H9 (cell line): Measurements from ENCODE around the gene SPN. TPM values are rescaled to one million over a fixed set of nuclear protein-coding genes. Genes with fewer than 3 reads are reported as not detected.

Source experiments
- DNase-seq: peaks from one replicate; pipeline ENCODE4 v3.0.0-alpha.2; 2017
- H2AFZ ChIP-seq: one replicate; pipeline ENCODE4 v1.6.1; 2013; ENCODE audit warnings: mild to moderate bottlenecking, low read length, control low read depth, moderate library complexity
- H2AK5ac ChIP-seq: 2 replicates; pipeline ENCODE4 v1.6.1; 2013; ENCODE audit warnings: low read length, control low read depth, mixed read lengths; ENCODE audit not compliant: insufficient read length
- H2BK120ac ChIP-seq: one replicate; pipeline ENCODE4 v1.6.1; 2013; ENCODE audit warnings: low read depth, mild to moderate bottlenecking, low read length, control low read depth, inconsistent platforms; ENCODE audit not compliant: poor library complexity, severe bottlenecking
- H2BK12ac ChIP-seq: 2 replicates; pipeline ENCODE4 v1.6.1; 2013; ENCODE audit warnings: low read length, control low read depth, mixed read lengths, low read depth; ENCODE audit not compliant: insufficient read length
- H2BK15ac ChIP-seq: 2 replicates; pipeline ENCODE4 v1.6.1; 2013; ENCODE audit warnings: low read depth, low read length, control low read depth
- H2BK20ac ChIP-seq: one replicate; pipeline ENCODE4 v1.6.1; 2013; ENCODE audit warnings: low read depth, mild to moderate bottlenecking, low read length, control low read depth, inconsistent platforms; ENCODE audit not compliant: poor library complexity, severe bottlenecking
- H2BK5ac ChIP-seq: 2 replicates; pipeline ENCODE4 v1.6.1; 2013; ENCODE audit warnings: low read length, control low read depth, mixed read lengths; ENCODE audit not compliant: insufficient read length
- H3K14ac ChIP-seq: 2 replicates; pipeline ENCODE4 v1.6.1; 2013; ENCODE audit warnings: low read length, control low read depth; ENCODE audit not compliant: insufficient read depth
- H3K18ac ChIP-seq: 2 replicates; pipeline ENCODE4 v1.6.1; 2013; ENCODE audit warnings: low read depth, mild to moderate bottlenecking, mixed read lengths, low read length, control low read depth; ENCODE audit not compliant: insufficient read length
- H3K23ac ChIP-seq: 2 replicates; pipeline ENCODE4 v1.6.1; 2013; ENCODE audit warnings: low read length, control low read depth, mixed read lengths, low read depth; ENCODE audit not compliant: insufficient read length
- H3K23me2 ChIP-seq: 2 replicates; pipeline ENCODE4 v1.6.1; 2013; ENCODE audit warnings: low read depth, mild to moderate bottlenecking, mixed read lengths, low read length, control low read depth; ENCODE audit not compliant: insufficient read length, poor library complexity, severe bottlenecking
- H3K27ac ChIP-seq: 2 replicates; pipeline ENCODE4 v1.5.1; 2013; ENCODE audit warnings: low read length, control low read depth, mixed read lengths, low read depth; ENCODE audit not compliant: insufficient read length
- H3K27me3 ChIP-seq: 2 replicates; pipeline ENCODE4 v1.6.1; 2013; ENCODE audit warnings: low read length, control low read depth, inconsistent platforms; ENCODE audit not compliant: insufficient read depth
- H3K4ac ChIP-seq: 2 replicates; pipeline ENCODE4 v1.6.1; 2013; ENCODE audit warnings: low read depth, mild to moderate bottlenecking, control low read depth, inconsistent platforms, low read length, moderate library complexity
- H3K4me1 ChIP-seq: 2 replicates; pipeline ENCODE4 v1.6.1; 2013; ENCODE audit warnings: low read length, control low read depth, inconsistent platforms; ENCODE audit not compliant: insufficient read depth
- H3K4me2 ChIP-seq: 2 replicates; pipeline ENCODE4 v1.6.1; 2013; ENCODE audit warnings: low read length, control low read depth, mixed read lengths; ENCODE audit not compliant: insufficient read length, insufficient read depth
- H3K56ac ChIP-seq: 2 replicates; pipeline ENCODE4 v1.6.1; 2013; ENCODE audit warnings: low read depth, mild to moderate bottlenecking, mixed read lengths, low read length, control low read depth; ENCODE audit not compliant: insufficient read length
- H3K79me1 ChIP-seq: 2 replicates; pipeline ENCODE4 v1.6.1; 2013; ENCODE audit warnings: low read depth, mild to moderate bottlenecking, moderate library complexity, low read length, control low read depth, inconsistent platforms; ENCODE audit not compliant: insufficient read depth, poor library complexity, severe bottlenecking
- H3K79me2 ChIP-seq: 2 replicates; pipeline ENCODE4 v1.6.1; 2013; ENCODE audit warnings: low read length, control low read depth, inconsistent platforms; ENCODE audit not compliant: insufficient read depth
- H3K9ac ChIP-seq: 2 replicates; pipeline ENCODE4 v1.6.1; 2013; ENCODE audit warnings: low read length, control low read depth, mixed read lengths; ENCODE audit not compliant: insufficient read length; ENCODE audit errors: extremely low read depth
- H3K9me3 ChIP-seq: one replicate; pipeline ENCODE4 v1.6.1; 2013; ENCODE audit warnings: low read depth, low read length, inconsistent platforms; ENCODE audit not compliant: control insufficient read depth
- H3T11ph ChIP-seq: one replicate; pipeline ENCODE4 v1.6.1; 2013; ENCODE audit warnings: mild to moderate bottlenecking, low read length, control low read depth, inconsistent platforms
- H4K20me1 ChIP-seq: one replicate; pipeline ENCODE4 v1.6.1; 2013; ENCODE audit not compliant: control insufficient read depth, insufficient read length, insufficient read depth
- H4K5ac ChIP-seq: 2 replicates; pipeline ENCODE4 v1.6.1; 2013; ENCODE audit warnings: low read depth, mild to moderate bottlenecking, mixed read lengths, low read length, control low read depth; ENCODE audit not compliant: insufficient read length
- H4K8ac ChIP-seq: replicated peaks from 2 replicates; pipeline ENCODE4 v1.6.1; 2013; ENCODE audit warnings: low read length, control low read depth, mixed read lengths, low read depth; ENCODE audit not compliant: insufficient read length
- H4K91ac ChIP-seq: 2 replicates; pipeline ENCODE4 v1.6.1; 2013; ENCODE audit warnings: low read depth, mild to moderate bottlenecking, moderate library complexity, mixed read lengths, low read length, control low read depth; ENCODE audit not compliant: insufficient read length
- H3K27ac Mint-ChIP-seq, 3 experiments: 2 replicates in 2 of 3; 3 replicates in 1 of 3; pipeline ENCODE4 v1.8.0; 2020 to 2021; ENCODE audit warnings: mixed read lengths in 3 of 3, mild to moderate bottlenecking in 1 of 3, moderate library complexity in 1 of 3
- H3K27me3 Mint-ChIP-seq: 2 replicates; pipeline ENCODE4 v1.8.0; 2021; ENCODE audit warnings: low read depth, mild to moderate bottlenecking, moderate library complexity, mixed read lengths
- H3K36me3 Mint-ChIP-seq, 3 experiments: 2 replicates in 2 of 3; 3 replicates in 1 of 3; pipeline ENCODE4 v1.8.0; 2020 to 2021; ENCODE audit warnings: low read depth in 3 of 3, mixed read lengths in 3 of 3; ENCODE audit not compliant: insufficient read depth in 1 of 3
- H3K4me1 Mint-ChIP-seq, 2 experiments: 2 replicates each; pipeline ENCODE4 v1.8.0; 2020; ENCODE audit warnings: mixed read lengths in 2 of 2
- H3K4me3 Mint-ChIP-seq, 2 experiments: 2 replicates in 1 of 2; 3 replicates in 1 of 2; pipeline ENCODE4 v1.8.0; 2020 to 2021; ENCODE audit warnings: mild to moderate bottlenecking in 2 of 2, mixed read lengths in 2 of 2, moderate library complexity in 1 of 2
- H3K9me3 Mint-ChIP-seq, 2 experiments: 2 replicates in 1 of 2; 3 replicates in 1 of 2; pipeline ENCODE4 v1.8.0; 2020; ENCODE audit warnings: mild to moderate bottlenecking in 2 of 2, mixed read lengths in 2 of 2, moderate library complexity in 1 of 2
- CTCF ChIP-seq: fragments of 200-600 bp; sonication (generic); conservative IDR thresholded peaks from 3 replicates; pipeline ENCODE4 v1.8.0; 2021; ENCODE audit warnings: antibody characterized with exemption, mild to moderate bottlenecking
- WGBS: extraction: QIAGEN DNeasy Blood & Tissue Kit; methylation state at CpG from one replicate; pipeline ENCODE4 v1.1.7; 2013; ENCODE audit warnings: missing lambda C conversion rate, low lambda C conversion rate, mixed read lengths; ENCODE audit not compliant: insufficient read length; ENCODE audit errors: extremely low coverage; 5-methylcytosine and 5-hydroxymethylcytosine counted together
- total RNA-seq: library from RNA; stranded (reverse); gene quantifications from 2 replicates; pipeline ENCODE4 v1.2.1, GENCODE V29; 2021

SPN gene
- total RNA-seq, 1 experiment from 2014 or later = 0.77 TPM

- Mint-ChIP-seq H3K36me3 (no peaks in the 10 kb centered on the region), H3K27ac (peak overlapping the region in 1 of 3 experiments; percentile 46; a peak in 2 of 7 replicates), H3K4me3 (no peak overlapping the region), H3K27me3 (no peaks in the 10 kb centered on the region), H3K9me3 (no peaks in the 10 kb centered on the region), H3K4me1 (peaks cover 10 to 14% of the 10 kb centered on the region in 2 experiments)
- no peak overlapping the region for H4K91ac ChIP-seq
- H3K27ac ChIP-seq = no peak overlapping the region
- no peak overlapping the region for H2AFZ ChIP-seq
- H4K5ac ChIP-seq = no peak overlapping the region
- no peak for DNase-seq
- H2AK5ac ChIP-seq = no peak overlapping the region
- no peak overlapping the region for H3K4me2 ChIP-seq
- H3K23me2 ChIP-seq = peaks cover 1% of the 10 kb centered on the region
- H3K23ac ChIP-seq = no peak overlapping the region
- H2BK120ac ChIP-seq = no peak overlapping the region
- no peak overlapping the region for H3K18ac ChIP-seq
- no peak overlapping the region for H3K56ac ChIP-seq
- H3K79me1 ChIP-seq = no peaks in the 10 kb centered on the region
- no peak overlapping the region for H2BK5ac ChIP-seq
- no peak overlapping the region for H3K4ac ChIP-seq
- no peak overlapping the region for H3K14ac ChIP-seq
- H2BK20ac ChIP-seq = no peak overlapping the region
- no peak overlapping the region for H2BK12ac ChIP-seq
- H4K20me1 ChIP-seq = no peaks in the 10 kb centered on the region
- H2BK15ac ChIP-seq = no peak overlapping the region
- no peak overlapping the region for H3K9ac ChIP-seq
- no peaks in the 10 kb centered on the region for H3K79me2 ChIP-seq
- no peak overlapping the region for H3T11ph ChIP-seq
- H3K4me1 ChIP-seq = peaks cover 3% of the 10 kb centered on the region; the same call in 1 of the 2 replicates
- WGBS = no CpG with 5 or more reads among the region's 13 CpGs
- H4K8ac ChIP-seq = no peak overlapping the region
- H3K27me3 ChIP-seq = no peaks in the 10 kb centered on the region
- H3K9me3 ChIP-seq = no peaks in the 10 kb centered on the region
- TF ChIP-seq CTCF = no peak
Observed at GRCh38 chr16:29674188-29674587, 11.1 kb downstream of the SPN start.
